ENCODE measurements around the gene ABCA8. TPM values are rescaled to one million over a fixed set of nuclear protein-coding genes. Genes with fewer than 3 reads are reported as not detected.

Gene ABCA8
- total RNA-seq, 1 donor, result under 0.01 TPM

DNA sequence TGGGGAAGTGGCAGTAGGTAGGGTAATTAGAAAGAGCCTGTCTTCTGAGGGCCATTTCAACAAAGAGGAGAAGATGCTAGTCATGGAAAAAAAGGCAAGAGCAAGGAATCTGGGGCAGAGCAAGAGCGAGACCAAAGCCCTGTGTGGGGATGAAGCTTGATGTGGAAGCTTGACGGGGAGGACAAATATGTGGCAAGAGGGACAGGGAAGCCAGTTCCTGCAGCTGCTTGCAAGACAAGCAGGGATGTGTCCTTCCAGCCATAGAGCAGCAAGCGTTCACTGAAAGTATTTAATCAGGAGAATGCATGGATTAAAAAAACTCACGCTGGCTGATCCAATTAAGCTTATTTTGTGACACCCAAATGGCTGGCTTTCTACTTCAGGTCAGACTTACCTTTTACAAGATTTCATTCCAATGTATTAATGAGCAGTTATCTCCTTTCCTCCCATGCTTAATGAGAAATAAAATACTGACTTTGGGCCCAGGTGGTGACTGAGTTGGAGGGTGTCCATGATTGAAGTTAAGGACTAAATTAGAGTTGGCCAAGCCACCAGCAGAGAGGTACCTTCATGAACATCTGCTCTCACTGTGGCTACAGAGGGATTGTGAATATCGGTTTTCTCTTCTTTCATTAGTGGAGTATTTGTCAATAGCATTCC is 76.8 kb downstream of the ABCA8 start:
- DNase-seq (ENCODE audit: low read depth in 2 of 3, low spot score in 2 of 3), result no peak

GRCh38 chr17:68871447-68871846 is 83.7 kb downstream of the ABCA8 start:
- no peak for DNase-seq (ENCODE audit: low read depth in 2 of 3, low spot score in 2 of 3)

GRCh38 chr17:68870976-68871375 is 84.2 kb downstream of the ABCA8 start:
- peak in 2 of 3 donors; percentile 9 to 63 for DNase-seq (ENCODE audit: low read depth in 2 of 3, low spot score in 2 of 3)

DNA sequence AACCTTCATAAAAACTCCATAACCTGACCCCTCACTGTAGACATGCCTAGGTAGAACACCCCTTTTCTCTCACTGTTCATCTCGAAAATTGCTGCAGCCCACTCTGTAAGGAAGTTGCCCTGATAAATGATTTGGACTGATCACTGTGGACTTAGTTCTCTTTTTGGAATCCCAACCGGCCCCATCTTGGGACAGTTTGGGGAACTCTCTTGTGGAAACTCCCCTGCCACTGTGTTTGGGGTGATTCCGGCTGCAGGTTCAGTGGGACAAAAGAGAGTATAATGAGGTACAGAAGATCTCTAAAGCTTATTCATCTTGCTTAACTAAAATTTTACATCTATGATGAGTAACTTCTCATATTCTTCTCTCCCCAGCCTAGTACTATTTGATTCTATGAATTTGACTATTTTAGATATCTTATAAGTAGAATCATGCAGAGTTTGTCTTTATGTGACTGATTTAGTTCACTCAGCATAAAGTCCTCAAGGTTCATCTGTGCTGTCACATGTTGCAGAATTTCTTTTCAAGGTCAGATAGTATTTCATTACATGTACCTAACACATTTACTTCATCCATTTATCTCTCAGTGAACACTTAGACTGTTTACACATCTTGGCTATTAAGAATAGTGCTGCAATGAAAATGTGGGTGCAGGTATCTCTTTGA is 84.9 kb downstream of the ABCA8 start:
- DNase-seq (ENCODE audit: low read depth in 2 of 3, low spot score in 2 of 3), result no peak

DNA sequence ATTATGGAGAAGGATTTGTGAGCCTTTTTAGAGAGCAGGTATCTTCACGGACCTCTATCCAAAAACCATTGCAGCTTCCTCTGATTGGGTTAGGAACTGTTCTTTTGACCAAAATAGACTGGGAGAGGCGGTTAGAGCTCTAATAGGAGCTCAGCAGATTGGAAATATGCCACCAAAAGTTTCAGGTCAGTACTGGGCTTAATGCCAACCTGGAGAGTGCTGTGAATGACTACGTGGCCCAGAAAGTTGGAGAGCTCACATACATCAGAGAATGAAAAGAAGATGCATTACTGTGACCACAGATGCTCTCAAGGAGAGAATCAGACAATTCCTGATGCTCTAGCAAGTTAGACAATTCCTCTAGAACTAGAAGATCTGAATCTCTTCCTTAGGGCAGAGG is 86.5 kb downstream of the ABCA8 start:
- no peak for DNase-seq (ENCODE audit: low read depth in 2 of 3, low spot score in 2 of 3)

- peak in 1 of 3 donors; percentile 21 for DNase-seq (ENCODE audit: low read depth in 2 of 3, low spot score in 2 of 3)
These were observed 87.3 kb downstream of the ABCA8 start for GRCh38 chr17:68867759-68868516.

- DNase-seq (ENCODE audit: low read depth in 2 of 3, low spot score in 2 of 3), result no peak
These were observed 89.6 kb downstream of the ABCA8 start for GRCh38 chr17:68865584-68865983.

DNA sequence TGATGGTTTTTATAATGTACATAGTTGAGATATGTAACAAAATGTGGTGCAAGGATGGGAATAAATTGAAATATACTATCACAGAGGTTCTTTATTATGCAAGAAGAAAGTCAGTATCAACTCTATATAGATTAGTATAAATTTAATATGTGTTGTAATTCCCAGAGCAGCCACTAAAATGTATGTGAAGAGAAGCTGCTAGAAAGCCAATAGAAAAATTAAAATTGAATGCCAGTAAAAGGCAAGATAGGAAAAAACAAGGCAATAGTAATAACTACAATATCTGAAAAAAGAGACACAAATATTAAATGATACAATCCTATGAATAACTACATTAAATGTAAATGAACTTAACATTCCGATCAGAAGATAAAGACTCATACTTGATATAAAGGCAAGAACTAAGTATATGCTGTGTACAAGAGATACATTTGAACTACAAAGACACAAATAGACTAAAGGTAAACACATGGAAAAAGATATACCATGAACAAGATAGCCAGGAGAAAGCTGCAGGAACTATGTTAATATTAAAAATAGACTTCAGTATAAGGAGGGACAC is 92.0 kb downstream of the ABCA8 start:
- no peak for DNase-seq (ENCODE audit: low read depth in 2 of 3, low spot score in 2 of 3)

DNA sequence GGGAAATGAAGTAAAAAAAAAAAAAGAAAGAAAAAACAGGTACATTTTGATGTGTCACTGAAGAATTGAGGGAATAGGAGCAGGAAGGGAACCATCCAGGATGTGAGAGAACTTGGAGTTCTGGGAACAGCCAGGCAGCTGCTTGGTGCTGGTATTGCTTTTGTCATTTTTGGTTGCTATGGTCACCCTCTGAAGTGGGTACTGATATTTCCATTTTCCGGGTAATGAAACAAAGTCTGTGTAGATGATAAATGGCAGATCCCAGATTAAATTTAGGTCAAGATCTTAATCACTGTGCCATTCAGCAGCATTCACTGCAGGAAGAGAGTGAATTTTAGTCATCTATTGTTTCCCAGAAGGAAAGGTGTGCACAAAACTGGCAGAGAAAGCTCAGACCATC is 93.6 kb downstream of the ABCA8 start:
- no peak for DNase-seq (ENCODE audit: low read depth in 2 of 3, low spot score in 2 of 3)

- no peak for DNase-seq (ENCODE audit: low read depth in 2 of 3, low spot score in 2 of 3)
These were observed 94.3 kb downstream of the ABCA8 start for GRCh38 chr17:68860941-68861340.

DNA sequence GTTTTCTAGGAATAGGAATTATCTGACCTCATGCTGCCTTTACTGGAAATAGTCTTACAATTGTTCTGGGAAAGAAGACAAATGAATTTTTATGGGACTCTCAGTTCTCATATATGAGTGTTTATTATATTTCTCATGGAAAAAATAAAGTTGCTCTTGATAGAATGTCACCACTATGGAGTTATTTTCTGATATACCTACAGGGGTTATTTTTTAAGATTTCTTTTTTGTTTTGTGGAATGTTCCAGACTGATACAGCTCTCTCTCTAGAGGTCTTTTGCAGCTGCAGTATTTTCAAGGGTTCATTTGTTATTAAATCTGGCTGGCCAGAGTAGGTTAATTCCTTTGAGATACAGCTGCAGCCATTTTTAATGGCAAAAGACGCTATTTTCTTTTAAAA is 100.7 kb downstream of the ABCA8 start:
- no peak for DNase-seq (ENCODE audit: low read depth in 2 of 3, low spot score in 2 of 3)

DNA sequence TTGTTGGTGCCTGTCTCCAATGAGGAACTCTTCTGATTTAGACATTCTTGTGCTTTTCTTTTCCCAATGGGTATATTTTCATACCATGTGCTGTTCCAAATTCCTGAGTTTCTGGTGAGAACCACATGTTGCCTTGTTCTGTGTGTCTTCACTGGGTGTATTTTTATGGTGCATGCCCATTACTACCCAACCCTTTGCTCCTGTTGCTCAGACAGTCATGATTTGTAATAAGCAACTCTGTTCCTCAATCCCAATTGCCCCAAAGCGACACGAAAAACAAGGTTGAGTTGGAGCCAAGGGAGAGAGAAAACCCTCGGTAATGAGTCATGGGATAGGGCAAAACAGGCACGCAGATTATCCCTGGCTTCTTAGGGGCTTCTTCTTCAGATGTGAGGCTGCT is 101.8 kb downstream of the ABCA8 start:
- DNase-seq (ENCODE audit: low read depth in 2 of 3, low spot score in 2 of 3), result no peak

GRCh38 chr17:68853036-68853435 is 102.2 kb downstream of the ABCA8 start:
- no peak for DNase-seq (ENCODE audit: low read depth in 2 of 3, low spot score in 2 of 3)

DNA sequence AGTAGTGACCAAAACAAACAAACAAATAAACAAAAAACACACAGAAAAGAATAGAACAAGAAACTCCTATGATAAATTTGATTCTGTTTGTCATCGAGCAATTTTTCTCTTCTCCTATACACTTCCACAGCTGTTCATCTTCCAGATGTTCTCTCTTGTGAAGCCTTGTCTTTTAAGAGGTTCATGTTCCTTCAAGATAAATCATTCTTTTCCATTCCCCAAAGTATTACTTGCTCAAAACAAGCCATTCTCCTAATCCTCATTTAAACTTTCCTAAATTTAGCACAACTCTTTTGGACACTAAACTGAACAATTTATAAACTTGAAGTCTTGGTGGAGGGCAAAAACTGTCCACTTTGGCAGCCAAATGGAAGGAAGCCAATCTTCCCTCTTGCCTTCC is 103.3 kb downstream of the ABCA8 start:
- DNase-seq (ENCODE audit: low read depth in 2 of 3, low spot score in 2 of 3), result no peak

DNA sequence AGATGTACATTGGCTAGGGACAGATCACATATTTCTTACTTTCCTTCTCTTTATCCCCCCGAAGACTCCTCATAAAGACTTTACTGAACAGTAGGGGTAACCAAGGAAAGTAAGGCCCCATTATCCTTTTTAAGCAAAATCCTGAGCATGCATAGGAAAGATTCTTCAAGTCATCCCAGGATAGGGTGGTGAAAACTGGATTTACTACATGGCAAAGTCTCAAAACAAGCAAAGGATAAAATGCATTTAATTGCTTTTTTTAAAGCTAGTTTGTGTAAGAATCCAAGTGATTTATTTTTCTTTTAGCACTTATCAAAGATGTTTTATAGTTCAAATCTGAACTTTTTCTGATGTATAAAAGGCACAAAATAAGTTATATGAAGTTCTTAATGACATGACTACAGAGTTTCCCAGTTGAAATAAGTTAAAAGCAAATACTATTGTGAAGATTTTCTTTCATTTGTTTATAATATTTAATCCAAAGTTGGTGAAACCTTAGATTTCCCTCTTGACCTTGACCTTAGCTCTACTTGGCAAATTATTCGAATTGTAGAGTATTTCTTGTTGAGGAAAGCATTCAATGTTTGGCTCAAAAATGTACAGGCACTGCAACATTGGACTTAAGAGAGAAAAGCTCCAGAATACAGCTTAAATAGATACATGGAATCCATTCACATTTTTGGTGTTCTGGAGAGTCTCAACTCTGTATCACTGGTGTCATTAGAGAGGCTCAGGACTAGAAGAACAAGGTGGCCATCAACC is 104.3 kb downstream of the ABCA8 start:
- DNase-seq (ENCODE audit: low read depth in 2 of 3, low spot score in 2 of 3), result no peak

GRCh38 chr17:68849673-68850610 is 105.2 kb downstream of the ABCA8 start:
- DNase-seq (ENCODE audit: low read depth in 2 of 3, low spot score in 2 of 3), result no peak

GRCh38 chr17:68847711-68848110 is 107.5 kb downstream of the ABCA8 start:
- DNase-seq (ENCODE audit: low read depth in 2 of 3, low spot score in 2 of 3), result no peak

DNA sequence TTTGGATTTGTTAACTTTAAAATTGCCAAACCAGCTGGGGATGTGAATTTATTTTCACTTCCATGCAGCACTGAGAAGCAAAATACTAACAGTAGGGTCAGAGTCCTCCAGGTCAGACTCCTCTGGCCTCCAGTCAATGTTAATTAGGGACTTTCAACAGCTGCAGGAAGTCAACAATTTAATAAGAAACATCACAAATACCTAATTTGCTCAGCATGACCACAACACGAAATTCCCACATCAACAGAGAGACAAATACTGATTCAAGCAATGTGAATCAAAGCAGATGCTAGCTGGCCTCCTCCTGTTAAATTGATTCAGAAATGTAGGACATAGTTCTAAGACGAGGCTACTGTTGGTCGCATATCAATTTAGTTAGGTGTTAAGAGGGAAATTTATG is 111.7 kb downstream of the ABCA8 start:
- DNase-seq (ENCODE audit: low read depth in 2 of 3, low spot score in 2 of 3), result no peak

DNA sequence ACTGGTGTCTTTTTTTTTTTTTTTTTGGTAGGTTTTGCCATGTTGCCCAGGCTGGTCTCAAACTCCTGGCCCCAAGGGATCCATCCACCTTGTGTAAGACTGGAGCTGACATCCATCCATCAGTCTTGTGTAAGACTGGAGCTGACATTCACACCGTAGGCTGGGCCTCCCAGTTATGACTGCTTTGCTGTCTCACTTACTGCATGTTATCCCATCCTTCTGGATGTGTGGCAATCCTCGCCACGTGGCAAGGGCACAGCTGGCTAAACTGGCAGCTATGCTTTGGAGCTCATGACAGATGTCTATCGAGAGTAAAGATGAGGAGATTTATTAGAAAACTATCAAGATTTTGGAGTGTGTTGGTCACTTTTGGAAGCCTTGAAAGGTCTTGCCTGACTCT is 115.1 kb downstream of the ABCA8 start:
- no peak for DNase-seq (ENCODE audit: low read depth in 2 of 3, low spot score in 2 of 3)

GRCh38 chr17:68835071-68835470 is 120.1 kb downstream of the ABCA8 start:
- no peak for DNase-seq (ENCODE audit: low read depth in 2 of 3, low spot score in 2 of 3)
